ENCODE results near the gene TMCC2.

The TMCC2 gene

DNA sequence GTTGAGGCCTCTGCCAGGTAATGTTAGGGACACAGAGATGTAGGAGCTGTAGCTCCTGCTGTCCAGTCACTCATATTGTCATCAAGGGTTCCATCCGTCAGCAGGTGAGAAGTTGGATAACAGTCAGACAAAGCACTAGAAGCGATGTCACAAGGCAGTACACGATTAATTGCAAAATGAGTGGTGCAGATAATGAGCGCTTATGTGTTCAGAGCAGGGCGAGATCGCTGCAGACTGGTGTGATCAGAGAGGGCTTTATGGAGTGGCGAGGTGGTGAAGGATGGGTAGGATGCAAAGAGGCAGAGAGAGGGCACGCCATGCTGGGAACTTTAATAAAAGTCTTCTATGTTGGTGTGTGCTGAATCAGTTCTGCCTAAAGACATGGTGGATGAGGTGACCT is 8.8 kb downstream of the TMCC2 start:
- TF ChIP-seq, protein P1, sequence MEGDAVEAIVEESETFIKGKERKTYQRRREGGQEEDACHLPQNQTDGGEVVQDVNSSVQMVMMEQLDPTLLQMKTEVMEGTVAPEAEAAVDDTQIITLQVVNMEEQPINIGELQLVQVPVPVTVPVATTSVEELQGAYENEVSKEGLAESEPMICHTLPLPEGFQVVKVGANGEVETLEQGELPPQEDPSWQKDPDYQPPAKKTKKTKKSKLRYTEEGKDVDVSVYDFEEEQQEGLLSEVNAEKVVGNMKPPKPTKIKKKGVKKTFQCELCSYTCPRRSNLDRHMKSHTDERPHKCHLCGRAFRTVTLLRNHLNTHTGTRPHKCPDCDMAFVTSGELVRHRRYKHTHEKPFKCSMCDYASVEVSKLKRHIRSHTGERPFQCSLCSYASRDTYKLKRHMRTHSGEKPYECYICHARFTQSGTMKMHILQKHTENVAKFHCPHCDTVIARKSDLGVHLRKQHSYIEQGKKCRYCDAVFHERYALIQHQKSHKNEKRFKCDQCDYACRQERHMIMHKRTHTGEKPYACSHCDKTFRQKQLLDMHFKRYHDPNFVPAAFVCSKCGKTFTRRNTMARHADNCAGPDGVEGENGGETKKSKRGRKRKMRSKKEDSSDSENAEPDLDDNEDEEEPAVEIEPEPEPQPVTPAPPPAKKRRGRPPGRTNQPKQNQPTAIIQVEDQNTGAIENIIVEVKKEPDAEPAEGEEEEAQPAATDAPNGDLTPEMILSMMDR (IDR thresholded peaks at IDR 0.05) = no peak
- no peak overlapping the region for H3K9ac ChIP-seq
- H3K4me3 ChIP-seq (ENCODE audit: low read depth, low read length) = no peak overlapping the region
- H3K27ac ChIP-seq = no peak overlapping the region
- no peaks in the 10 kb centered on the region for H3K4me1 ChIP-seq
- H3K9me3 ChIP-seq (ENCODE audit: control insufficient read depth, low read length) = no peaks in the 10 kb centered on the region
- peaks cover 5% of the 10 kb centered on the region for H3K79me2 ChIP-seq
- H3K27me3 ChIP-seq (ENCODE audit: control insufficient read depth, insufficient read depth, low read length) = no peaks in the 10 kb centered on the region
- no peak overlapping the region for H2AFZ ChIP-seq
- no peak overlapping the region for H3K4me2 ChIP-seq (ENCODE audit: low read length)
- H3K36me3 ChIP-seq (ENCODE audit: control insufficient read depth, insufficient read depth, low read length) = no peaks in the 10 kb centered on the region

GRCh38 chr1:205236951-205237475 is 9.3 kb downstream of the TMCC2 start:
- H3K9me3 ChIP-seq (ENCODE audit: control insufficient read depth, low read length) = no peaks in the 10 kb centered on the region
- no peak overlapping the region for H2AFZ ChIP-seq
- H3K9ac ChIP-seq = no peak overlapping the region

GRCh38 chr1:205237526-205238484 is 10.1 kb downstream of the TMCC2 start:
- Histone ChIP-seq H3K9ac (no peak overlapping the region), H3K27ac (no peak overlapping the region), H3K4me2 (ENCODE audit: low read length) (no peak overlapping the region), H3K9me3 (ENCODE audit: control insufficient read depth, low read length) (no peaks in the 10 kb centered on the region), H3K4me3 (ENCODE audit: low read depth, low read length) (no peak overlapping the region), H3K27me3 (ENCODE audit: control insufficient read depth, insufficient read depth, low read length) (no peaks in the 10 kb centered on the region), H3K4me1 (no peaks in the 10 kb centered on the region), H2AFZ (no peak overlapping the region), H3K79me2 (no peaks in the 10 kb centered on the region), H3K36me3 (ENCODE audit: control insufficient read depth, insufficient read depth, low read length) (no peaks in the 10 kb centered on the region)
- TF ChIP-seq, protein P1 (IDR thresholded peaks at IDR 0.05) = no peak

More at GRCh38 chr1:205236951-205237475, 9.3 kb downstream of the TMCC2 start:
- Histone ChIP-seq H3K36me3 (ENCODE audit: control insufficient read depth, insufficient read depth, low read length) (no peaks in the 10 kb centered on the region), H3K4me2 (ENCODE audit: low read length) (no peak overlapping the region), H3K4me1 (no peaks in the 10 kb centered on the region), H3K4me3 (ENCODE audit: low read depth, low read length) (no peak overlapping the region), H3K27ac (no peak overlapping the region), H3K27me3 (ENCODE audit: control insufficient read depth, insufficient read depth, low read length) (no peaks in the 10 kb centered on the region), H3K79me2 (peaks cover 5% of the 10 kb centered on the region)
- TF ChIP-seq, protein P1 (IDR thresholded peaks at IDR 0.05) = no peak

DNA sequence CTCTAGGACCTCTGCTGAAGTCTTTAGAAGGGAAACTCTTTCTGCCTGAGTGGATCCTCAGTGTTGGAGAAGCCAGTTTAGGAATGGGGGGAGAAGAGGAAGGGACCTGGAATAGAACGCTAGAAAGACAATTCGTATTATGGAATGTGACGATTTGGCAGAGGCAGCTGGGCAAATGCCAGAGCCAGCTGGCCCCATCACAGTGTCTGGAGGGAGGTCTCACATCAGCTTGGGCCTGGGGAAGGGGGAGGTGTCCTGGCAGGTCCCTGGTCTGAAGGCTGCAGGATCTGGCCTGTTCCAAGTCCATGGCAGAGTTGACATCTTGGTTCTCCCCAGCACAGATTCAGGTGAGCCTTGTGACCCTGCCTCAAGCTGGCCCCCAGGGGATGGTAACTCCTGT is 11.3 kb downstream of the TMCC2 start:
- no peaks in the 10 kb centered on the region for H3K79me2 ChIP-seq
- H3K4me3 ChIP-seq (ENCODE audit: low read depth, low read length) = no peak overlapping the region
- no peak overlapping the region for H3K27ac ChIP-seq
- no peak overlapping the region for H2AFZ ChIP-seq
- TF ChIP-seq, protein P1 (IDR thresholded peaks at IDR 0.05) = no peak
- H3K4me2 ChIP-seq (ENCODE audit: low read length) = no peak overlapping the region
- H3K27me3 ChIP-seq (ENCODE audit: control insufficient read depth, insufficient read depth, low read length) = no peaks in the 10 kb centered on the region
- H3K4me1 ChIP-seq = peaks cover under 1% of the 10 kb centered on the region
- H3K9ac ChIP-seq = no peak overlapping the region
- no peaks in the 10 kb centered on the region for H3K9me3 ChIP-seq (ENCODE audit: control insufficient read depth, low read length)
- H3K36me3 ChIP-seq (ENCODE audit: control insufficient read depth, insufficient read depth, low read length) = no peaks in the 10 kb centered on the region
